ENCODE results near the gene ACIN1.
"Not testable (repeated sequence)": the region's sequence is repeated elsewhere in the genome, so short reads cannot be mapped to it uniquely, and the experiment has no call there.

ACIN1 gene

GRCh38 chr14:23041729-23042128 lies 53.2 kb downstream of the ACIN1 start:
- DNase-seq (ENCODE audit: low spot score), result no peak

GRCh38 chr14:23040100-23040499 lies 54.8 kb downstream of the ACIN1 start:
- DNase-seq (ENCODE audit: low spot score), result no peak

- no peak for DNase-seq (ENCODE audit: low spot score)
These were observed 59.4 kb downstream of the ACIN1 start for GRCh38 chr14:23035303-23036144.

GRCh38 chr14:23034498-23035302 lies 60.2 kb downstream of the ACIN1 start, which contains the start of gene PSMB5:
Gene PSMB5 (minus strand): TSS chr14:23034900. CDS start chr14:23034881, 19 bp downstream.
- peak; percentile 91 for DNase-seq (ENCODE audit: low spot score)

- DNase-seq (ENCODE audit: low spot score), result no peak
These were observed 61.0 kb downstream of the ACIN1 start for GRCh38 chr14:23033801-23034497.

- no peak for DNase-seq (ENCODE audit: low spot score)
These were observed 61.6 kb downstream of the ACIN1 start for GRCh38 chr14:23033251-23033727.

- DNase-seq (ENCODE audit: low spot score), result no peak
These were observed 64.0 kb downstream of the ACIN1 start for GRCh38 chr14:23030936-23031335.

- no peak for DNase-seq (ENCODE audit: low spot score)
These were observed 66.1 kb downstream of the ACIN1 start for GRCh38 chr14:23028799-23029198.

- no peak for DNase-seq (ENCODE audit: low spot score)
These were observed 69.7 kb downstream of the ACIN1 start for GRCh38 chr14:23025151-23025814.

GRCh38 chr14:23024612-23025075 lies 70.3 kb downstream of the ACIN1 start:
- DNase-seq (ENCODE audit: low spot score), result no peak

- no peak for DNase-seq (ENCODE audit: low spot score)
These were observed 71.2 kb downstream of the ACIN1 start for GRCh38 chr14:23023795-23024152.

GRCh38 chr14:23023022-23023794 lies 71.7 kb downstream of the ACIN1 start:
- no peak for DNase-seq (ENCODE audit: low spot score)

- no peak for DNase-seq (ENCODE audit: low spot score)
These were observed 73.0 kb downstream of the ACIN1 start for GRCh38 chr14:23021889-23022442.

GRCh38 chr14:23021434-23021833 lies 73.5 kb downstream of the ACIN1 start:
- no peak for DNase-seq (ENCODE audit: low spot score)

GRCh38 chr14:23020143-23021128 lies 74.5 kb downstream of the ACIN1 start:
- no peak for DNase-seq (ENCODE audit: low spot score)

- no peak for DNase-seq (ENCODE audit: low spot score)
These were observed 76.8 kb downstream of the ACIN1 start for GRCh38 chr14:23018107-23018506.

- no peak for DNase-seq (ENCODE audit: low spot score)
These were observed 77.8 kb downstream of the ACIN1 start for GRCh38 chr14:23017091-23017490.

- no peak for DNase-seq (ENCODE audit: low spot score)
These were observed 79.3 kb downstream of the ACIN1 start for GRCh38 chr14:23015618-23016017.

GRCh38 chr14:23013749-23014054 lies 81.2 kb downstream of the ACIN1 start:
- DNase-seq (ENCODE audit: low spot score), result not testable (repeated sequence)

Measured in GM03348 (cell line).